SU-DHL-6 (cell line): Measurements from ENCODE around the gene MCOLN3.
"Not testable (repeated sequence)": the region's sequence is repeated elsewhere in the genome, so short reads cannot be mapped to it uniquely, and the experiment has no call there.

ENCODE experiments used
- EZH2phosphoT487 ChIP-seq: fragments of 200-600 bp; sonication (generic), shearing (Covaris generic); conservative IDR thresholded peaks from 2 replicates; pipeline ENCODE4 v1.6.1; 2018; ENCODE audit warnings: mild to moderate bottlenecking, antibody characterized with exemption, low read length, moderate library complexity, mixed read lengths
- TF ChIP-seq, protein P1 (sequence below): fragments of 200-600 bp; sonication (generic); IDR thresholded peaks from one replicate; pipeline ENCODE4 v1.5.1; 2017; ENCODE audit warnings: antibody characterized with exemption, mild to moderate bottlenecking, low read length, moderate library complexity; ENCODE audit not compliant: insufficient read depth, poor library complexity, severe bottlenecking

DNA sequence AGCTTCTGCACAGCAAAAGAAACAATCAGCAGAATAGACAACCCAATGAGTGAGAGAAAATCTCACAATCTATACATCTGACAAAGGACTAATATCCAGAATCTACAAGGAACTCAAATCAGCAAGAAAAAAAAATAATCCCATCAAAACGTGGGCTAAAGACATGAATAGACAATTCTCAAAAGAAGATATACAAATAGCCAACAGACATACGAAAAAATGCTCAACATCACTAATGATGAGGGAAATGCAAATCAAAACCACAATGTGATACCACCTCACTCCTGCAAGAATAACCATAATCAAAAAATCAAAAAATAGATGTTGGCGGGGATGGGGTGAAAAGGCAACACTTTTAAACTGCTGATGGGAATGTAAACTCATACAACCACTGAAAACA, 61.7 kb downstream of the MCOLN3 start:
- TF ChIP-seq, protein P1, sequence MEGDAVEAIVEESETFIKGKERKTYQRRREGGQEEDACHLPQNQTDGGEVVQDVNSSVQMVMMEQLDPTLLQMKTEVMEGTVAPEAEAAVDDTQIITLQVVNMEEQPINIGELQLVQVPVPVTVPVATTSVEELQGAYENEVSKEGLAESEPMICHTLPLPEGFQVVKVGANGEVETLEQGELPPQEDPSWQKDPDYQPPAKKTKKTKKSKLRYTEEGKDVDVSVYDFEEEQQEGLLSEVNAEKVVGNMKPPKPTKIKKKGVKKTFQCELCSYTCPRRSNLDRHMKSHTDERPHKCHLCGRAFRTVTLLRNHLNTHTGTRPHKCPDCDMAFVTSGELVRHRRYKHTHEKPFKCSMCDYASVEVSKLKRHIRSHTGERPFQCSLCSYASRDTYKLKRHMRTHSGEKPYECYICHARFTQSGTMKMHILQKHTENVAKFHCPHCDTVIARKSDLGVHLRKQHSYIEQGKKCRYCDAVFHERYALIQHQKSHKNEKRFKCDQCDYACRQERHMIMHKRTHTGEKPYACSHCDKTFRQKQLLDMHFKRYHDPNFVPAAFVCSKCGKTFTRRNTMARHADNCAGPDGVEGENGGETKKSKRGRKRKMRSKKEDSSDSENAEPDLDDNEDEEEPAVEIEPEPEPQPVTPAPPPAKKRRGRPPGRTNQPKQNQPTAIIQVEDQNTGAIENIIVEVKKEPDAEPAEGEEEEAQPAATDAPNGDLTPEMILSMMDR, result not testable (repeated sequence)
- TF ChIP-seq EZH2phosphoT487, result not testable (repeated sequence)
